K562 (cell line): ENCODE measurements around the gene EBF4. TPM values are rescaled to one million over a fixed set of nuclear protein-coding genes. Genes with fewer than 3 reads are reported as not detected.

Experiments used
- CAMTA2 ChIP-seq: fragments of 250-450 bp; sonication (Bioruptor Pico); conservative IDR thresholded peaks from 2 replicates; pipeline ENCODE4 v1.5.1; 2022
- CCNT2 ChIP-seq: IDR thresholded peaks from 2 replicates; pipeline ENCODE4 v1.6.1; 2011; ENCODE audit warnings: borderline replicate concordance, low read depth, mild to moderate bottlenecking, moderate library complexity, mixed read lengths, low read length; ENCODE audit not compliant: insufficient read length; ENCODE audit errors: extremely low read depth
- KDM4B ChIP-seq, 2 experiments: fragments of 450-650 bp in 1 of 2; sonication (generic) in 1 of 2; IDR thresholded peaks; 2 replicates each; pipeline ENCODE4 v1.6.1; 2016 to 2017; ENCODE audit warnings: borderline replicate concordance in 2 of 2, antibody characterized with exemption in 1 of 2, low read depth in 1 of 2, mild to moderate bottlenecking in 1 of 2
- POU5F1 ChIP-seq: fragments of 150-350 bp; IDR thresholded peaks from 2 replicates; pipeline ENCODE4 v1.6.1; 2014; ENCODE audit warnings: borderline replicate concordance, low read length, low read depth, mild to moderate bottlenecking; ENCODE audit not compliant: partially characterized antibody
- RBM22 ChIP-seq: fragments of 200-400 bp; formaldehyde crosslinking; IDR thresholded peaks from 2 replicates; pipeline ENCODE4 v1.6.1; 2018; ENCODE audit warnings: low read length, low read depth; ENCODE audit not compliant: poor library complexity, severe bottlenecking
- SRSF9 ChIP-seq: fragments of 200-400 bp; formaldehyde crosslinking; IDR thresholded peaks from 2 replicates; pipeline ENCODE4 v1.6.1; 2017; ENCODE audit warnings: low read depth, low read length, borderline replicate concordance
- TAF1 ChIP-seq: IDR thresholded peaks from 2 replicates; pipeline ENCODE4 v1.6.1; 2011; ENCODE audit warnings: mild to moderate bottlenecking, low read length, moderate library complexity; ENCODE audit not compliant: insufficient read depth, control insufficient read depth, severe bottlenecking; ENCODE audit errors: extremely low read depth
- TAL1 ChIP-seq: fragments of 450-650 bp; IDR thresholded peaks from 2 replicates; pipeline ENCODE4 v1.6.1; 2016; ENCODE audit warnings: mild to moderate bottlenecking
- TEAD4 ChIP-seq, 2 experiments: sonication (generic) in 1 of 2; formaldehyde crosslinking in 1 of 2; IDR thresholded peaks; 2 replicates each; pipeline versions ENCODE4 v1.6.1 to v1.8.0; 2012 to 2022; ENCODE audit warnings: borderline replicate concordance in 1 of 2, inconsistent platforms in 1 of 2, low read length in 1 of 2, mild to moderate bottlenecking in 1 of 2, missing genetic modification reagents in 1 of 2
- ZBTB8A ChIP-seq: fragments of 450-650 bp; IDR thresholded peaks from 2 replicates; pipeline ENCODE4 v1.6.1; 2018; ENCODE audit warnings: mild to moderate bottlenecking, moderate library complexity; ENCODE audit not compliant: partially characterized antibody
- ZMIZ1 ChIP-seq, 2 experiments: fragments of 150-350 bp in 1 of 2; IDR thresholded peaks; 2 replicates each; pipeline ENCODE4 v1.6.1; 2012 to 2016; ENCODE audit warnings: low read depth in 2 of 2, low read length in 2 of 2, mild to moderate bottlenecking in 1 of 2, moderate library complexity in 1 of 2
- ZNF584 ChIP-seq: fragments of 200-800 bp; sonication (Bioruptor generic); IDR thresholded peaks from 2 replicates; pipeline ENCODE4 v1.6.1; 2016; ENCODE audit warnings: low read depth, mild to moderate bottlenecking, missing genetic modification characterization, missing compliant biosample characterization
- polyA plus RNA-seq, 8 experiments: library from polyadenylated mRNA; depleted of rRNA in 4 of 8; stranded (reverse) in 5 of 8; unstranded in 3 of 8; fragments of >200 nt; fragmentation: Nextera tagmentation in 2 of 8; fragmentation: Illumina TruSeq in 1 of 8; extraction: Ambion mirVana in 2 of 8; extraction: Trizol in 1 of 8; gene quantifications; 2 replicates each; pipeline versions ENCODE4 v1.2.1 to v1.2.3, GENCODE V29; 2011 to 2014; ENCODE audit warnings: inconsistent platforms in 1 of 8, missing spikeins in 1 of 8
- total RNA-seq, 7 experiments: library from RNA; depleted of rRNA in 6 of 7; stranded (reverse); fragments of >200 nt in 6 of 7; fragmentation: Illumina TruSeq in 2 of 7; extraction: Trizol in 2 of 7; gene quantifications; 2 replicates each; pipeline versions ENCODE4 v1.2.1 to v1.2.3, GENCODE V29; 2011 to 2021; ENCODE audit warnings: low replicate concordance in 1 of 7
- TF ChIP-seq, protein P1 (sequence below): fragments of 250-450 bp; sonication (Bioruptor Pico); IDR thresholded peaks from 2 replicates; pipeline ENCODE4 v1.4.0; 2020
- TF ChIP-seq, protein P2 (sequence below): sonication (generic); formaldehyde crosslinking; IDR thresholded peaks from 2 replicates; pipeline ENCODE4 v1.8.1; 2023; ENCODE audit warnings: mild to moderate bottlenecking, missing genetic modification reagents, moderate library complexity

The EBF4 gene
- total and polyA plus RNA-seq, 9 of the 15 experiments (the other 6 are each of a cell fraction or from before 2014, with no cell fraction given), result 0.09 TPM; not detected in 8

DNA sequence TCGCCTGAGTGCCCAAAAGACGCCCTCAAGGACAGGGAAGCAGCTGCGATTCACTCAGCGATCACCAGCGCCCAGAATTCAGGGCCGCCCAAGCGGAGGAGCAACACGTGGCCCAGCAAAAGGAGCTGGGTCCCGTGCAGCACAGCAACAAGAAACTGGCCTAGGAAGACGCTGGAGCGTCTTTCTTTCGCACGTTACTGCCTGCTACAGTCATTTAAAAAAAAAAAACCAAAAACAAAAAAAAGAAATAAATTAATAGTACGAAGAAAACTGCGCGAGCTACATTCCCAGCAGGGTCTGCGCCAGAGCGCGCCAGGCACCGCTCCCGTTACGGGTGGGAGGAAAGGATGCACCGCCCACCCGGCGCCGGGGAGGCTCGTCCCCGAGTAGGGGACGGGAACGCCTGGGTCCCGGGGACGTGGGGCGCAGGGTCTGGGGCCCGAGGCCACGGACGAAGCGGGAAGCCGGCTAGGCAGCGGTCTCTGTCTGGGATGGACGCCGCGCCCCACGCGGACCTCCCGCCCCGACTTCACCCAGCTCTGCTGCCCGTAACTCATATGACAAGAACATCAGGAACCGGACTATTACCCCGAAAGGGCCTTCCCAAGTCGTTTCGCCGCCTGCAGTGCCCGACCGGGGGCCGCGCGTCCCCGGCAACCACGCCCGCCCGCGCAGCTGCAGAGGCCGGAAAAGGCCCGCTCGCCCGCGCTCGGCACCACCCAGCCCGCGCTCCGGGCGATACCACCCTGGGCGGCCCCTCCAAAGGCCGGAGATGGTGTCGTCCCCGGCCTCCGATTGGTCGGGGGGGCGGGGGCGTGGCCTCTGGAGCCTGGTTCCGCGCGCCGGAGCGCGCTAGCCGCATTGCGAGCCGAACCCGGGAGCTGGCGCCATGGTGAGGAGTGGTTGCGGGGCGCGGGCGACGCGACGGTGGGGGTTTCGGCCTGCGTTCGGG, 40.5 kb upstream of the EBF4 start, which contains the start of gene NOP56 (continued):
- TF ChIP-seq, protein P1, sequence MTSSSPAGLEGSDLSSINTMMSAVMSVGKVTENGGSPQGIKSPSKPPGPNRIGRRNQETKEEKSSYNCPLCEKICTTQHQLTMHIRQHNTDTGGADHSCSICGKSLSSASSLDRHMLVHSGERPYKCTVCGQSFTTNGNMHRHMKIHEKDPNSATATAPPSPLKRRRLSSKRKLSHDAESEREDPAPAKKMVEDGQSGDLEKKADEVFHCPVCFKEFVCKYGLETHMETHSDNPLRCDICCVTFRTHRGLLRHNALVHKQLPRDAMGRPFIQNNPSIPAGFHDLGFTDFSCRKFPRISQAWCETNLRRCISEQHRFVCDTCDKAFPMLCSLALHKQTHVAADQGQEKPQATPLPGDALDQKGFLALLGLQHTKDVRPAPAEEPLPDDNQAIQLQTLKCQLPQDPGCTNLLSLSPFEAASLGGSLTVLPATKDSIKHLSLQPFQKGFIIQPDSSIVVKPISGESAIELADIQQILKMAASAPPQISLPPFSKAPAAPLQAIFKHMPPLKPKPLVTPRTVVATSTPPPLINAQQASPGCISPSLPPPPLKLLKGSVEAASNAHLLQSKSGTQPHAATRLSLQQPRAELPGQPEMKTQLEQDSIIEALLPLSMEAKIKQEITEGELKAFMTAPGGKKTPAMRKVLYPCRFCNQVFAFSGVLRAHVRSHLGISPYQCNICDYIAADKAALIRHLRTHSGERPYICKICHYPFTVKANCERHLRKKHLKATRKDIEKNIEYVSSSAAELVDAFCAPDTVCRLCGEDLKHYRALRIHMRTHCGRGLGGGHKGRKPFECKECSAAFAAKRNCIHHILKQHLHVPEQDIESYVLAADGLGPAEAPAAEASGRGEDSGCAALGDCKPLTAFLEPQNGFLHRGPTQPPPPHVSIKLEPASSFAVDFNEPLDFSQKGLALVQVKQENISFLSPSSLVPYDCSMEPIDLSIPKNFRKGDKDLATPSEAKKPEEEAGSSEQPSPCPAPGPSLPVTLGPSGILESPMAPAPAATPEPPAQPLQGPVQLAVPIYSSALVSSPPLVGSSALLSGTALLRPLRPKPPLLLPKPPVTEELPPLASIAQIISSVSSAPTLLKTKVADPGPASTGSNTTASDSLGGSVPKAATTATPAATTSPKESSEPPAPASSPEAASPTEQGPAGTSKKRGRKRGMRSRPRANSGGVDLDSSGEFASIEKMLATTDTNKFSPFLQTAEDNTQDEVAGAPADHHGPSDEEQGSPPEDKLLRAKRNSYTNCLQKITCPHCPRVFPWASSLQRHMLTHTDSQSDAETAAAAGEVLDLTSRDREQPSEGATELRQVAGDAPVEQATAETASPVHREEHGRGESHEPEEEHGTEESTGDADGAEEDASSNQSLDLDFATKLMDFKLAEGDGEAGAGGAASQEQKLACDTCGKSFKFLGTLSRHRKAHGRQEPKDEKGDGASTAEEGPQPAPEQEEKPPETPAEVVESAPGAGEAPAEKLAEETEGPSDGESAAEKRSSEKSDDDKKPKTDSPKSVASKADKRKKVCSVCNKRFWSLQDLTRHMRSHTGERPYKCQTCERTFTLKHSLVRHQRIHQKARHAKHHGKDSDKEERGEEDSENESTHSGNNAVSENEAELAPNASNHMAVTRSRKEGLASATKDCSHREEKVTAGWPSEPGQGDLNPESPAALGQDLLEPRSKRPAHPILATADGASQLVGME (CRISPR knock-in tag), result no peak
- TF ChIP-seq TEAD4 (IDR thresholded peaks at IDR 0.05; ENCODE audit: low read length) (no peak), TEAD4 (CRISPR knock-in tag; IDR thresholded peaks at IDR 0.05; ENCODE audit: borderline replicate concordance) (no peak), TAL1 (no peak), SRSF9 (no peak), KDM4B (IDR thresholded peaks at IDR 0.05; ENCODE audit: borderline replicate concordance in 2 of 2, low read depth in 1 of 2) (no peak), ZNF584 (no peak), CAMTA2 (CRISPR knock-in tag) (no peak), POU5F1 (no peak), TAF1 (peak; percentile 96), RBM22 (peak; percentile 59), CCNT2 (peak; percentile 31), ZMIZ1 (IDR thresholded peaks at IDR 0.05; ENCODE audit: low read depth in 2 of 2, low read length in 2 of 2) (no peak), ZBTB8A (no peak)
- TF ChIP-seq, protein P2, sequence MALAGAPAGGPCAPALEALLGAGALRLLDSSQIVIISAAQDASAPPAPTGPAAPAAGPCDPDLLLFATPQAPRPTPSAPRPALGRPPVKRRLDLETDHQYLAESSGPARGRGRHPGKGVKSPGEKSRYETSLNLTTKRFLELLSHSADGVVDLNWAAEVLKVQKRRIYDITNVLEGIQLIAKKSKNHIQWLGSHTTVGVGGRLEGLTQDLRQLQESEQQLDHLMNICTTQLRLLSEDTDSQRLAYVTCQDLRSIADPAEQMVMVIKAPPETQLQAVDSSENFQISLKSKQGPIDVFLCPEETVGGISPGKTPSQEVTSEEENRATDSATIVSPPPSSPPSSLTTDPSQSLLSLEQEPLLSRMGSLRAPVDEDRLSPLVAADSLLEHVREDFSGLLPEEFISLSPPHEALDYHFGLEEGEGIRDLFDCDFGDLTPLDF, result peak; percentile 83
